ENCODE measurements around the gene DHRSX. TPM values are rescaled to one million over a fixed set of nuclear protein-coding genes. Genes with fewer than 3 reads are reported as not detected.

The DHRSX gene
- total RNA-seq, 1 donor from 2014 or later = 37.1 TPM

DNA sequence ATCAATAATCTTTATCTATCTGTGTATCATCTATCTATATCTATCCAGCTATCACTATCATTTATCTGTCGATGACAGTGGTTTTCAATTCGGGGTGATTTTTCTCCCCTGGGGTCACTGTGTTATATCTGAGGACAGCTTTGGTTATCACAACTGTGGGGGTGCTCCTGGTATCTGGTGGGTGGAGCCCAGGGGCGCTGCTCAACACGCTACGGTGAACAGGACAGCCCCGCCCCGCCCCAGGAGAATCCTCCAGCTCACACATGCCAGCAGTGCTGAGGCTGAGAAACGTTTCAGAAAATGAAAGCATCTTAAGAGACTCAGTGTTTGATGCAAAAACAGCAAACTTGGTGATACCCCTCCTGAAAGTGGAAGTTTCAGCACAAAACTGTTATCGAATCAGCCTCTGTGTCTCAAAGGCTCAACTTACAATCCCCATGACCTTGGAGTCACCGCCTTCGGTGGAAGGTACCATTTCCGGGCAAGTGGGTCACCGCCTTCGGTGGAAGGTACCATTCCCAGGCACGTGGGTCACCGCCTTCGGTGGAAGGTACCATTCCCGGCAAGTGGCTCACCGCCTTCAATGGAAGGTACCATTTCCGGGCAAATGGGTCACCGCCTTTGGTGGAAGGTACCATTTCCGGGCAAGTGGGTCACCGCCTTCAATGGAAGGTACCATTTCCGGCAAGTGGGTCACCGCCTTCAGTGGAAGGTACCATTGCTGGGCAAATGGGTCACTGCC is 315.3 kb downstream of the DHRSX start:
- Mint-ChIP-seq H3K4me1 (ENCODE audit: low read depth, unreplicated experiment) (no peaks in the 10 kb centered on the region), H3K27ac (ENCODE audit: unreplicated experiment) (no peak overlapping the region), H3K27me3 (ENCODE audit: unreplicated experiment) (no peaks in the 10 kb centered on the region), H3K4me3 (ENCODE audit: unreplicated experiment) (no peak overlapping the region), H3K9me3 (ENCODE audit: unreplicated experiment) (peaks cover 2% of the 10 kb centered on the region), H3K36me3 (ENCODE audit: unreplicated experiment) (no peaks in the 10 kb centered on the region)
- DNase-seq = no peak
- TF ChIP-seq, protein P1, sequence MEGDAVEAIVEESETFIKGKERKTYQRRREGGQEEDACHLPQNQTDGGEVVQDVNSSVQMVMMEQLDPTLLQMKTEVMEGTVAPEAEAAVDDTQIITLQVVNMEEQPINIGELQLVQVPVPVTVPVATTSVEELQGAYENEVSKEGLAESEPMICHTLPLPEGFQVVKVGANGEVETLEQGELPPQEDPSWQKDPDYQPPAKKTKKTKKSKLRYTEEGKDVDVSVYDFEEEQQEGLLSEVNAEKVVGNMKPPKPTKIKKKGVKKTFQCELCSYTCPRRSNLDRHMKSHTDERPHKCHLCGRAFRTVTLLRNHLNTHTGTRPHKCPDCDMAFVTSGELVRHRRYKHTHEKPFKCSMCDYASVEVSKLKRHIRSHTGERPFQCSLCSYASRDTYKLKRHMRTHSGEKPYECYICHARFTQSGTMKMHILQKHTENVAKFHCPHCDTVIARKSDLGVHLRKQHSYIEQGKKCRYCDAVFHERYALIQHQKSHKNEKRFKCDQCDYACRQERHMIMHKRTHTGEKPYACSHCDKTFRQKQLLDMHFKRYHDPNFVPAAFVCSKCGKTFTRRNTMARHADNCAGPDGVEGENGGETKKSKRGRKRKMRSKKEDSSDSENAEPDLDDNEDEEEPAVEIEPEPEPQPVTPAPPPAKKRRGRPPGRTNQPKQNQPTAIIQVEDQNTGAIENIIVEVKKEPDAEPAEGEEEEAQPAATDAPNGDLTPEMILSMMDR (IDR thresholded peaks at IDR 0.05; ENCODE audit: partially characterized antibody, unreplicated experiment) = no peak

DNA sequence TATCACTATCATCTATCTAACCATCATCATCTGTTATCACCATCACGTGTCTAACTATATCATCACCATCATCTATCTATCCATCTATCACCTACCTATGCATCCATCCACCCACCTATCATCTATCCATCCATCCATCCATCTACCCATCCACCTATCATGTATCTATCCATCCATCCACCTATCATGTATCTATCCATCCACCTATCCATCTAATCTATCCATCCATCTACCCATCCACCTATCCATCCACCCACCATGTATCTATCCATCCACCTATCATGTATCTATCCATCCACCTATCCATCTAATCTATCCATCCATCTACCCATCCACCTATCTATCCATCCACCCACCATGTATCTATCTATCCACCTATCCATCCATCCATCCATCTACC is 316.7 kb downstream of the DHRSX start:
- H3K36me3 Mint-ChIP-seq (ENCODE audit: unreplicated experiment) = no peaks in the 10 kb centered on the region

DNA sequence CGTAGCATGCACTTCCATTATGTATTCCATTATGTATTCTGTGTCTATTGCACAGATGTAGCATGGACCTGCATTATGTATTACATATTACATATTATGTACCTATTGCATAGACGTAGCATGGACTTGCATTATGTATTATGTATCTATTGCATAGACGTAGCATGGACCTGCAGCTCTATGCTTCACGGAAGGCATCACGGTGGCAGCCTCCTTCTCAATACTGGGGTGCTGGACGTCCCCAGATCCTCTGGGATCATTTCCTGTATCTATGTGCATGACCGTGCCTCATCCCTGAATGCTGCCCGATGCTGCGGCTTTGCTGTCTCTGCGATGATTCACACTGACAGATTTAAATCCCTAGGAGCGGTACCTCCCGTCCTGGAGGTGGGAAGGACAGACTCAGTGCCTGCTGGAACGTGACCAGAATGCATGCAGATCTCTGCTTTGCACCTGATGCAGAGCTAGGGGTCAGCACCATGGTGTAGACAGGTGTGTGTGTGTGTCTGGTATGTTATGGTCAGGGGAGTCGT is 317.5 kb downstream of the DHRSX start:
- TF ChIP-seq, protein P1 (IDR thresholded peaks at IDR 0.05; ENCODE audit: partially characterized antibody, unreplicated experiment) = no peak
- Mint-ChIP-seq H3K27me3 (ENCODE audit: unreplicated experiment) (no peaks in the 10 kb centered on the region), H3K36me3 (ENCODE audit: unreplicated experiment) (no peaks in the 10 kb centered on the region), H3K9me3 (ENCODE audit: unreplicated experiment) (peaks cover under 1% of the 10 kb centered on the region), H3K4me1 (ENCODE audit: low read depth, unreplicated experiment) (no peaks in the 10 kb centered on the region), H3K4me3 (ENCODE audit: unreplicated experiment) (no peak overlapping the region), H3K27ac (ENCODE audit: unreplicated experiment) (no peak overlapping the region)
- DNase-seq = no peak

More for the DNA sequence above, 316.7 kb downstream of the DHRSX start:
- Mint-ChIP-seq H3K4me3 (ENCODE audit: unreplicated experiment) (no peak overlapping the region), H3K9me3 (ENCODE audit: unreplicated experiment) (peaks cover 2% of the 10 kb centered on the region), H3K4me1 (ENCODE audit: low read depth, unreplicated experiment) (no peaks in the 10 kb centered on the region), H3K27me3 (ENCODE audit: unreplicated experiment) (no peaks in the 10 kb centered on the region), H3K27ac (ENCODE audit: unreplicated experiment) (no peak overlapping the region)
- no peak for DNase-seq
- TF ChIP-seq, protein P1 (IDR thresholded peaks at IDR 0.05; ENCODE audit: partially characterized antibody, unreplicated experiment) = no peak

DNA sequence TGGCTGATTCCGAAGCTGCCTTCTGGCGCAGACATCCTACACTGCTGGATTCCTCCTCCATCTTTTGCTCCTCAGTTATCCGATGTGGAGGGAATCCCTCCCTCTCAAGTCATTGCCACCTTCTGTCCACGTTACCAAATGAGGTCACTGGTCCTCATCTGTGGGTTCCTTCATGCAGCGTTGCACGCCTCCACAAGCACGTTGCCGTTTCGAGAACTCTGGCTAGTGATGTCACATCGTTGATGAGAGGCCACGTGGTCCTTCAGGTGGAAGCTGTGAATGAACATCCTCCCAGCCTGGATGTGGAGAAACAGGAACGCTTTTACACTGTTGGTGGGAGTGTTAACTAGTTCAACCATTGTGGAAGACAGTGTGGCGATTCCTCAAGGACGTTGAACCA is 323.2 kb downstream of the DHRSX start:
- Mint-ChIP-seq H3K27me3 (ENCODE audit: unreplicated experiment) (peaks cover 4% of the 10 kb centered on the region), H3K9me3 (ENCODE audit: unreplicated experiment) (peaks cover 6% of the 10 kb centered on the region), H3K36me3 (ENCODE audit: unreplicated experiment) (no peaks in the 10 kb centered on the region), H3K4me3 (ENCODE audit: unreplicated experiment) (no peak overlapping the region), H3K27ac (ENCODE audit: unreplicated experiment) (no peak overlapping the region), H3K4me1 (ENCODE audit: low read depth, unreplicated experiment) (no peaks in the 10 kb centered on the region)
- TF ChIP-seq, protein P1 (IDR thresholded peaks at IDR 0.05; ENCODE audit: partially characterized antibody, unreplicated experiment) = no peak
- no peak for DNase-seq

DNA sequence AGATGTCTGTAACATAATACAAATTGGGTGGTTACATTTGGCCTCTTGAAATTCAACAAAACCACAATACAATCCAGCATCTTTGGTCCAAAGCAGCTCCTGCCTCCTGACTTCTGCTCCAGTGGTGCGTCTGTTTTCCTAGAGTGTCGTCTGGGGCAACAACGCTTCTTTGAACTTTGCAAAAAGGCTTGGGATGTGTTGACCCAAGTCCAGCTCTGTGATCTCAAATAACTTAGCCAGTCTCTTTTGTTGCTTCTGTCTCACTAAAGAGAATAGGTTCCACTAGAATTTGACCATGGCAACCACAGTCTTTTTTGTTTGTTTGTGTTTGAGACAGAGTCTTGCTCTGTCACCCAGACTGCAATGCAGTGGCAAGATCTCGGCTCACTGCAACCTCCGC is 324.0 kb downstream of the DHRSX start:
- H3K9me3 Mint-ChIP-seq (ENCODE audit: unreplicated experiment) = peaks cover 6% of the 10 kb centered on the region
- no peaks in the 10 kb centered on the region for H3K36me3 Mint-ChIP-seq (ENCODE audit: unreplicated experiment)
- peaks cover 4% of the 10 kb centered on the region for H3K27me3 Mint-ChIP-seq (ENCODE audit: unreplicated experiment)
- no peak overlapping the region for H3K27ac Mint-ChIP-seq (ENCODE audit: unreplicated experiment)
- TF ChIP-seq, protein P1 (IDR thresholded peaks at IDR 0.05; ENCODE audit: partially characterized antibody, unreplicated experiment) = no peak
- DNase-seq = no peak
- no peak overlapping the region for H3K4me3 Mint-ChIP-seq (ENCODE audit: unreplicated experiment)
- H3K4me1 Mint-ChIP-seq (ENCODE audit: low read depth, unreplicated experiment) = no peaks in the 10 kb centered on the region
